ENCODE data around the gene LEFTY2.
"Not testable (repeated sequence)": the region's sequence is repeated elsewhere in the genome, so short reads cannot be mapped to it uniquely, and the experiment has no call there.

The LEFTY2 gene

DNA sequence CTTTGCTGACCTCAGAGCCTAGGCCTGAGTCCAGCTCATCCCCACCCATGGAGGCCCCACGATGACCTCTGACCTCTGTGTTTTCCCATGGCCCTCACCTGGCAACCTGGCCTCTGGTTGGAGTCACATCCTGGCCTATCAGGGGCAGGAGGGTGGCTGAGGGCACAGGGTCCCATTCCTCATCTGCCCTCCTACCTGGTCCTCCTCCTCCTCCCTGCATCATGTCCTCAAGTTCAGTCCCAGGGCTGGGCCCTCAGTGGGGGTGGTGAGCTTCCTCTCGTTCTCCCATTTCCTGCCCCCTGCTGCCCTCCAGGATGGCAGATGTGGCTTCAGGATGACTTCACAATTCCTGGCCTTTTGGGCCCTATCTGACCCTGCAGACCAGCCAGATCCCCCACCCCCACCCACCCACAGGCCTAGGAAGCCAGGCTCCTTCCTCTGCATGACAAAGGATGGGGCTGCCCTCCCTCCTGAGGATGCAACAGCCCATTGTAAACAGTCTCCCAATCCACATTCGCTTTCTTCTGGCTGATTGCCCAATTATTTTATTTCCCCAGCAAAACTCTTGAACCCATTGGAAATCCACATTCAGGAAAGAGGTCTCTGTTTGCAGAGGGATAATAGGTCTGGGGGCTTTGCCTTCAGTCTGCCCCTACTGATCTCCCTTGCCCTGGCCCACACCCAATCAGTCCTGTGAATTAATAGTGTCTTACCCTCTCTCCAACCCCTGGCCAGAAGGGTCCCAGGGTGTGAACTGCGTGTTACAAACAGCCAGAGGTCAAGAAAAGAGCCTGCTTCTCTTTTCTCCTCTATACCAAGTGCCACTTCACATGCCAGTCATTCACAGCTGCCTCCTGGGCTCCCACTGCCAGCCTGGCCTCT lies 41.7 kb downstream of the LEFTY2 start:
- no peak for DNase-seq (ENCODE audit: low spot score)

DNA sequence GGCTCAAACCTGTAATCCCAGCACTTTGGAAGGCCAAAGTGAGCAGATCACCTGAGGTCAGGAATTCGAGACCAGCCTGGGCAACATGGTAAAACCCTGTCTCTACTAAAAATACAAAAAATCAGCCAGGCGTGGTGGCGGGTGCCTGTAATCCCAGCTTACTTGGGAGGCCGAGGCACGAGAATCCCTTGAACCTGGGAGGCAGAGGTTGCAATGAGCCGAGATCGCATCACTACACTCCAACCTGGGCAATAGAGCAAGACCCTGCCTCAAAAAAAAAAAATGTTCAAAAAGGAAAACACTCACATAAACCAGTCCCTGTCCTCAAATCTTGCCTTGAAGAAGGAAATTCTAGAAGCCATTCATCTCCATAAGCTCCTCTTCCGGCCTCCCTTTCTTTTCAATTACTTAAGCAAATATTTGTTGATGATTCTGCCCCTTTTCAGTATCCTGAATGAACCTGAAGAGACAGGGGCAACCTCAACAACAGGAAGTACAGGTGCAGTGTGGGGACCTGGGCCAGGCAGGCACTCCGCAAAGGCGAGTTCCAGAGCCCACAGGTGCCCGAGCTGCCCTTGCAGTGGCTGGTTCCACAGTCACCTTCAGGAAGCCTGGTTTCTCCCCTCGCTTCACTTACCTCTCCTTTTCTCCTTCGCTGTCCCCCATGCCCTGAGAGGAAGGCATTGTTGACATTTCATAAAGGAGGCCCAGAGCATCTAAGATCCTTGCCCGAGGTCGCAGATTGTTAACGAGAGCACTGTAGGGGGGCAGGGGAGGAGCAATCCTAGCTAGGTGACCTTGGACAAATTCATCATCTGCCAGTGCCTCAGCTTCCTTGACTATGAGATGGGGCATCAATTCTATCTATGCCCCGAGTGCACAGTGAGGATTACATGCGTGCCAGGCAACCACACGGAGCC lies 43.2 kb downstream of the LEFTY2 start:
- peak; percentile 68 for DNase-seq (ENCODE audit: low spot score)

DNA sequence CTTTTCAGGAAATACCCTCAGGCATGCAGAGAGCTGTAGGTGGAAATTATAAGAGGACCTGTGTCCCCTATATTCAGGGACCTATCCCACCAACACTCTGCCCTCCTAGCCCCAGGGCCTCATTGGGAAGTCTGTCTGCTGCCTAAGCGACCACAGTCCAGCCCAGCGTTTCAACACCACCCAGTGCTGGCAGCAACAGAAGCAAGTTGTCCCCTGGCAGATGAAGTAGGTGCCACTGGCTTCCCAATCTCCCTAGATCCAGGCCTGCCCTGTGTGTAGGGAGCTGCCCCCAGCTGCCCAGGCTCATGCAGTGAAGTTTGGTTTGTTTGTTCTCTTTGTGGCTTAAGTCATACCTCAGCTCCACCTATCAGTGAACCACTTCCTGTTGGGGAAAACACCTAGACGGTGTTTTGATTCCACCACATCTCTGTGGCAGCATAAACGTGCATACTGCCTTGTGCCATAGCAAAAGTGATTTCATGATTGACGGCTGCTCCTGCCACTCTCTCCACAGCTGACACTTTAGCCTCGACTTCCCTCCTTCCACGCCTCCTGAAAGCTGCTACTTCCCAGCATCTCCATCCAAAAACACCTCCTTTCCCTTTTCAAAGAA lies 44.0 kb downstream of the LEFTY2 start:
- peak; percentile 90 for DNase-seq (ENCODE audit: low spot score)

DNA sequence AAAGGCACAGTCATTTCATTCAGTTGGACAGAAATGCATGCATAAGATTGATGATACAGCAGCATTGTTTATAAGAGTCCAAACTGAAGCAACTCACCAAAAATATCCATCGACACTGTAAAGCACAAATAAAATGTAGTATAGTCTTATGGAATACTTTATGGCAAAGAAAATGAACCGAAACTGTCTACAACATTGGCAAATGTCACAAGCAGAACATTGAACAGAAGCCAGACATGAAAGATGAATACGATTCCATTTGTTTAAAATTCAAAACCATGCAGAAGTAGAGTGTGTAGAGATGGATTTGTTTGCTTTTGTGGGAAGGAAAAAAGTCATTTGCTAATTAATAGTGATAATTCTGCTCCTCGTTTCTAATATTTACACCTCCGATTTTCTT lies 44.5 kb downstream of the LEFTY2 start:
- DNase-seq (ENCODE audit: low spot score): no peak

DNA sequence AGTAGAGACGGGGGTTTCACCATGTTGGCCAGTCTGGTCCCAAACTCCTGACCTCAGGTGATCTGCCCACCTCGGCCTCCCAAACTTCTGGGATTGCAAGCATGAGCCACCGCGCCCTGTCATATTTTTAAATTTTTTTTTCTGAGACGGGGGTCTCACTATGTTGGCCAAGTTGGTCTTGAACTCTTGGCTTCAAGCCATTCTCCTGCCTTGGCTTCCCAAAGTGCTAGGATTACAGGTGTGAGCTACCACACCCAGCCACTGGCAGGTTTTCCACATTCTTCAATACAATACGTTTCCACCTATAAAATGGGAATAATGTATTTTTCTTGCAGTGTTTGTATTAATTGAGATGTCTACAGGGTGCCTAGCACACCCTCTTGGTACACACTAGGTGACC lies 48.7 kb downstream of the LEFTY2 start:
- no peak for DNase-seq (ENCODE audit: low spot score)

DNA sequence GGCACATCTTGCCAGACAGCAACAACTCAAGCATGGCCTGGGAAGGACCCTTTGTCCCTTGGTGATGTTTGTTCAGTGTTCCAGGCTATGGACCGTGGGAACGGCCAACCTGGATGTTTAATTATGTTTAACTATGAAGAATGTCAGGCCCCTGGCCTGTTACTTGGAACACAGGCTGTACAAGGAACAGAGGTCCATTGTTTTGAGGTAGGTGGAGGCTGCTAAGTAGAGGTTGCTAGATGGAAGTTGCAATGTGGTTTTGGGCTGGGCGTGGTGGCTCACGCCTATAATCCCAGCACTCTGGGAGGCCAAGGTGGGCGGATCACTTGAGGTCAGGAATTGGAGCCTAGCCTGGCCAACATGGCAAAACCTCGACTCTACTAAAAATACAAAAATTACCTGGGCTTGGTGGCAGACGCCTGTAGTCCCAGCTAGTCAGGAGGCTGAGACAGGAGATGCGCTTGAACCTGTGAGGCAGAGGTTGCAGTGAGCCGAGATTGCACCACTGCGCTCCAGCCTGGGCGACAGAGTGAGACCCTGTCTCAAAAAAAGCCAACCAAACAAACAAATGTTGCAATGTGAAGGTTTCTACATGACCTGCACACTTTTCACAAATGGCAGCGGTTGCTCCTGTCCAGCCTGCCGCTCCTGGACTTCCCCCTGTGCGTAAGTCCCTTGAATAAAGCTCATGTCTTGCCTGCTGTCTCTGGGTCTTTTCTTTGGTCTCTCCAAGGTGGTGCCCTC lies 49.6 kb downstream of the LEFTY2 start:
- no peak for DNase-seq (ENCODE audit: low spot score)

DNA sequence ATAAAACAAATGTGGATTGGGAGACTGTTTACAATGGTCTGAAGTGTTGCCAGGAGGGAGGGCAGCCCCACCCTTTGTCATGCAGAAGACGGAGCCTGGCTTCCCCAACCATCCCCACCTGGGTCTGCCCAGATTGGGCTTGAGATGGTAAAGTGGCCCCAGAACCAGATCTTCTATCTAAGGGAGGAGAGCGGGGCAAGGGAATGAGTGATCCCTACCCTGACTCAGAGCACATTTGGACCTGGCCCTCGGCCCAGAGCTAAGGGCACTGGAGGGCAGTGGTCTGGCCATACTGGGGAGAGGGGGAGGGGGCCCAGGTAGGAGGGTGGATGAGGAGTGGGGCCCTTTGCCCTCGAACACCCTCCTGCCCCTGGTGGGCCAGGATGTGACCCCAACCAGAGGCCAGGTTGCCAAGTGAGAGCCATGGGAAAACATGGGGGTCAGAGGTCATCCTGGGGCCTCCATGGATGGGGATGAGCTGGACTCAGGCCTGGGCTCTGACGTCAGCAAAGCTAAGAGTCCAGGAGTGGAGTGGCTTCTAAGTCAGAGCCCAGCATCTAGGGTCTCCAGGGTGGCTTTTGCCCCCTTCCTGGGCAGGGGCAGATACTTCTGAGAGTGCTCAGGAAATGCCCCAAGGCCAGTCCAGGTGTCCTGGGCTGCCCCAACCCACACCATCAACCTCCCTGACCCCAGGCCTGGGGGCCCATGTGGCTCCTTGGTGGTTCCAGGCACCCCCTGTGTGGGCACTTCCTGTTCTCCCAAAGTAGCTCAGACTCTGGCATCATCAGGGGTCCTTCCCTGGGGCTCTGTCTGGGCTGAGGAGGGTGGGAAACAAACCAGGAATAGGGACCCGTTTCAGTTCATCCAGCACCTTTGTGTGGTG lies 50.4 kb downstream of the LEFTY2 start:
- no peak for DNase-seq (ENCODE audit: low spot score)

DNA sequence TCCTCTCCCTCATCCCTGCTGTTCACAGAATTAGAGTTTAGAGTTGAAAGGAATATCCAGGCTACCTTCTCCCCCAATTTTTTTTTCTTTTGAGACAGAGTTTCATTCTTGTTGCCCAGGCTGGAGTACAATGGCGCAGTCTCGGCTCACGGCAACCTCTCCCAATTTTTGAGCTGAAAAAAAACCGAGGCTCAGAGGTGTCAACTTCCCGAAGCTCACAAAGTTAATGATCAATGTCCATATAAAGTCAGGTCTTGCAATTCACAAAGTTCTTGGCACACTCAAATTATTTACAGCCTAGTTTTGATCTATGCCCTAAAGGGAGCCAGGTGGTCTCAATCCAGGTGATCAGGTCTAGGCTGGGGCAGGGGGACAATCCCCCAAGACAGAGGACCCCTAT lies 51.3 kb downstream of the LEFTY2 start:
- DNase-seq (ENCODE audit: low spot score): no peak

DNA sequence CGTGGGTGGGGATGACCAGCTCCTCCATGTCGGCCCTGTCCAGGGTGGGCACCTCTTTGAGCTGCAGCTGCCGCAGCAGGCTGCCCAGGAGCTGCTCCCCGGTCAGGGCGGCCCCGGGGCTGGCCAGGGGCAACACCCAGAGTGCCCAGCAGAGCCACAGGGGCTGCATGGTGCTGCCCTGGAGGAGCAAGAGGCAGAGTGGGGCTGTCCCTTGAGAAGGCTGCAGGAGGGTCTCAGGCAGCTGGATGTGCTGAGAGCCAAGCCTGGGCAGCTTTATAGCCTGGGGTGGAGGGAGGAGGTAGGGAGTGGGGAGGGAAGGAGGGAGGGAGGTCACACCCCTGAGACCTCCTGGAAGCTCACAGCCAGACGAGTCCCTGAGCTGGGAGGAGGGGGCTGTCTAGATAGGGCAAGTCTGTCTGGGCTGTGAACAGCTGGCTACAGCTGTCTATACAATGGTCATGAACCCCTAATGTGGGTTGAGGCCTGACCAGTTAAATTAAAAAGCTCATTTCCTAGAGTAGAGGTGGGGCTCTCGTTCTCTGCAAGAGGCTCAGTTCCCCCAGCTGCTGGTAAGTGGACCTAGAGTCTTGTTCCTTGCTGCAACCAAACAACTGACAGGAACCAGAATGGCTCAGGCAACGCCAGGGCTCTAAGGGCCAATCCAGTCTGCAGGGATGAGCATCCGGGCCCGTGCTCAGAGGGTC lies 52.0 kb downstream of the LEFTY2 start, which contains the start of gene LEFTY1:
LEFTY1 (minus strand) TSS at position 249 of the 704 bp plus-strand sequence; CDS start at position 169, 80 bp downstream.
- no peak for DNase-seq (ENCODE audit: low spot score)

DNA sequence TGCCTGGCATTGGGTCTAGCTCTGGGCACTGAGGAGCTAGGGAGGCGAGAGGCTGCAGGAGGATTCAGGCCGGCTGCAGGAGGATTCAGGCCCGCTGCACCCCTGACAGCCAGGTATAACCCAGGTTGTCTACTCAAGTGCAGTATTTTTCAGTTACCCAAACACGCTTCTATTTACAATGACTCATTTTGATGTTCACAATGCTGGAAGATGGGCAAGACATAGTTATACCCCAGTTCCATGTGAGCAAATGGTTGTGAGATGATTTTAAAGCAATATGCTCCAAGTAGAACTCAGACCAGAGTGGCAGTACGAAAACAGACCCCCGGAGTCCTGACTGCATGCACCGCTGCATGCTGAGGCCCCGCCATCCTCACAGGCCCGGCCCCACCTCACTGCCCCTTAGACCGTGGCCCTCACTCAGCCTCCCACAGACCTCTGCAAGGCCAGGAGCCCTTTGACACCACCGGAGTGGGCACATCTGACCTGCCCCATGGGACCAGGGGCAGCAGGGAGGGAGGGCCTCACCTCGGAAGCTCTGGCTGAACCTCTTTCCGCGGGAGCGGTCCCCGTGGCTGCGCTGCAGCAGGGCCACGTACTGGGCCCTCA lies 52.6 kb downstream of the LEFTY2 start:
- DNase-seq (ENCODE audit: low spot score): no peak

DNA sequence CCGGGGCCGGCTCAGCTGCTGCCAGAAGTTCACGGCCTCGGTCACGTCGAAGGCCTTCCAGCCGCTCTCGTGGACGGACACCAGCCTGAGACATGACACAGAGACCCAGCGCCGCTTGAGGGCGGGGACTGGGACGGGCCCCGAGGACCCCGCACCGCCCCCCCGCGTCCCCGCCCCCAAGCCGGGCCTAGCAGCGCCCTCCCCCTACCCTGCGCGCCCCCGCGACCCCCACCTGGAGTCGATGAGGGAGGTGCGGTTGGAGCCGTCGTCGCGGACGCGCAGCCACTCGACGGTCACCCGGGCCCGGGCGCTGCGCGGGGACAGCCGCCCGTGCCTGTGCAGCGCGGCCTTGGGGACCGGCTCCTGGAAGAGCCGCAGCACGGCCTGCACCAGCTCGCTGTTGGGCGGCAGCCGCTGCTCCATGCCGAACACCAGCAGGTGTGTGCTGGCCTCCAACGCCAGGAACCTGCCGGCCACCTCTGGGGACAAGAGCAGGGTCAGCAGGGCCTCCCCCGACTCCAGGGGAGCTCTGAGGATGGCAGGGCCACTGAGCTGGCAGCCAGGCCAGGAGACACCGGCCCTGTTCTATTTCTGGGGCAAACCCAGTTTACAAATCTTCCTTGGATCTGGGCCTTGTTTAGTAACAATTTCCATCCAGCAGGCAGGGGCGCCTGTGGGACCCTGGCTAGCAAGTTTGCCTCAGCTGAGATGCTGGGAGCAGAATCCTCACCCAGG lies 53.3 kb downstream of the LEFTY2 start:
- not testable (repeated sequence) for DNase-seq (ENCODE audit: low spot score)

DNA sequence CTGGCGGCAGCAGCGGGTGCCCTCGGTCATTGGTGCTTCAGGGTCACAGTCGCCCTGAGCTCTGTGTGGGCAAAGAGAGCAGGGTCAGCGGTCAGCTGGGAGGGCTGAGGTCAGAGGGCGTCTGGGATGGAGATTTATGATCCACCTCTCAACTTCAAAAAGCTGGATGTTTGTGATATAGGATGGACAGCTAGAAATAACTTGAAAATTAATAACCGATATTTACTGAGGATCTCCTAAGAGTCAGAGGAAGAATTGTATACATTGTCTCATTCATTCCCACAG lies 54.0 kb downstream of the LEFTY2 start:
- DNase-seq (ENCODE audit: low spot score): no peak

Measured in CD4-positive, alpha-beta T cell treated with Interleukin-6 at 100 ng/mL for 8 hours (primary cell).